NCI-H524 (cell line): Measurements from ENCODE around the gene HEXD.
"Not testable (repeated sequence)": the region's sequence is repeated elsewhere in the genome, so short reads cannot be mapped to it uniquely, and the experiment has no call there.

Experiments
- DNase-seq, 2 experiments: peaks; one replicate each; lab custom pipeline; 2025; lab: John Stamatoyannopoulos, UW

The HEXD gene

GRCh38 chr17:82418001-82418986 lies at the start of gene HEXD, which contains the start of gene OGFOD3:
Gene HEXD, plus strand, starts transcription at chr17:82418347. Its CDS starts 1,453 bp downstream, at chr17:82419800.
Gene OGFOD3, minus strand, starts transcription at chr17:82418586. Its CDS starts 101 bp downstream, at chr17:82418485.
- DNase-seq = peak; percentile 21 to 29

GRCh38 chr17:82369211-82369610 lies 48.9 kb upstream of the HEXD start:
- DNase-seq = no peak

GRCh38 chr17:82370471-82371332 lies 47.4 kb upstream of the HEXD start:
- DNase-seq = peak in 1 of 2 experiments; percentile 11

GRCh38 chr17:82371333-82372248 lies 46.6 kb upstream of the HEXD start, which contains the start of gene UTS2R:
Gene UTS2R, plus strand, starts transcription at chr17:82371765. Its CDS starts 2,560 bp downstream, at chr17:82374325.
- no peak for DNase-seq

- DNase-seq = no peak
These were observed 45.7 kb upstream of the HEXD start for GRCh38 chr17:82372249-82373071.

GRCh38 chr17:82373072-82373452 lies 45.1 kb upstream of the HEXD start:
- DNase-seq = not testable (repeated sequence)

GRCh38 chr17:82373731-82374625 lies 44.2 kb upstream of the HEXD start:
- DNase-seq = no peak

- DNase-seq = peak in 1 of 2 experiments; percentile 40
These were observed 43.4 kb upstream of the HEXD start for GRCh38 chr17:82374626-82375331.

GRCh38 chr17:82375359-82376041 lies 42.6 kb upstream of the HEXD start:
- DNase-seq = no peak

GRCh38 chr17:82376042-82376730 lies 42.0 kb upstream of the HEXD start:
- no peak for DNase-seq

- DNase-seq = not testable (repeated sequence)
These were observed 40.9 kb upstream of the HEXD start for GRCh38 chr17:82377294-82377693.

GRCh38 chr17:82377924-82378740 lies 40.0 kb upstream of the HEXD start:
- no peak for DNase-seq

- DNase-seq = no peak
These were observed 39.5 kb upstream of the HEXD start for GRCh38 chr17:82378741-82379021.

GRCh38 chr17:82380860-82381702 lies 37.1 kb upstream of the HEXD start:
- DNase-seq = no peak

- not testable (repeated sequence) for DNase-seq
These were observed 36.5 kb upstream of the HEXD start for GRCh38 chr17:82381703-82382009.
